Lung (tissue), 12 donors: Measurements from ENCODE around the gene TMEM131. TPM values are rescaled to one million over a fixed set of nuclear protein-coding genes. Genes with fewer than 3 reads are reported as not detected.
A peak's percentile ranks its signal among the peaks of the same experiment; 100 is the strongest.

Source experiments
- ATAC-seq: fragments of 200-7000 bp; cut with Tn5 transposase; one replicate; pipeline ENCODE4 v1.9.1; 2020; ENCODE audit warnings: moderate number of reproducible peaks; ENCODE audit not compliant: insufficient read depth, low FRiP score
- DNase-seq, 3 donors: peaks; one replicate each; pipeline ENCODE4 v3.0.0-alpha.2; 2013 to 2017
- H3K27ac ChIP-seq, 2 donors: one replicate each; pipeline ENCODE4 v1.5.1; 2013; ENCODE audit warnings: mild to moderate bottlenecking in 2 of 2, moderate library complexity in 2 of 2, control low read depth in 1 of 2, inconsistent platforms in 1 of 2, low read depth in 1 of 2, low read length in 1 of 2
- H3K27me3 ChIP-seq, 3 donors: one replicate each; pipeline ENCODE4 v1.5.1; 2013; ENCODE audit warnings: low read length in 2 of 3; ENCODE audit not compliant: control insufficient read depth in 3 of 3, insufficient read depth in 3 of 3
- H3K36me3 ChIP-seq, 4 donors: one replicate each; pipeline ENCODE4 v1.5.1; 2013; ENCODE audit warnings: low read length in 4 of 4, mild to moderate bottlenecking in 1 of 4, moderate library complexity in 1 of 4; ENCODE audit not compliant: control insufficient read depth in 4 of 4, insufficient read depth in 4 of 4
- H3K4me1 ChIP-seq, 5 donors: one replicate each; pipeline ENCODE4 v1.5.1; 2013; ENCODE audit warnings: low read length in 5 of 5, mild to moderate bottlenecking in 2 of 5, moderate library complexity in 1 of 5; ENCODE audit not compliant: control insufficient read depth in 5 of 5, insufficient read depth in 5 of 5
- H3K4me3 ChIP-seq: one replicate; pipeline ENCODE4 v1.5.1; 2013; ENCODE audit warnings: mild to moderate bottlenecking, control low read depth, moderate library complexity
- H3K9ac ChIP-seq, 2 donors: one replicate each; pipeline ENCODE4 v1.5.1; 2013; ENCODE audit warnings: low read length in 2 of 2, control low read depth in 1 of 2; ENCODE audit not compliant: insufficient read depth in 1 of 2
- H3K9me3 ChIP-seq, 4 donors: one replicate each; pipeline ENCODE4 v1.5.1; 2013; ENCODE audit warnings: low read length in 3 of 4, mild to moderate bottlenecking in 1 of 4, moderate library complexity in 1 of 4; ENCODE audit not compliant: control insufficient read depth in 4 of 4, insufficient read depth in 3 of 4
- CTCF ChIP-seq: IDR thresholded peaks from 2 replicates; pipeline ENCODE4 v1.5.1; 2012; ENCODE audit warnings: mild to moderate bottlenecking; ENCODE audit errors: control extremely low read depth, extremely low read depth
- WGBS, 2 donors: extraction: QIAGEN DNeasy Blood & Tissue Kit; methylation state at CpG; one replicate each; pipeline ENCODE4 v1.1.7; 2013; 5-methylcytosine and 5-hydroxymethylcytosine counted together
- polyA plus RNA-seq, 2 donors: library from polyadenylated mRNA; stranded (reverse); fragments of 200-250 nt; gene quantifications; one replicate each; pipeline ENCODE4 v1.2.1, GENCODE V29; 2013
- total RNA-seq, 2 donors: library from RNA; depleted of rRNA in 1 of 2; stranded (reverse); fragments of >200 nt in 1 of 2; gene quantifications; one replicate each; pipeline ENCODE4 v1.2.1, GENCODE V29; 2014 to 2021
- donor health status: control.
- donor health status: control.
- donor health status: Bipolar disorder and iron deficiency.
- donor health status: healthy.
- donor health status: DM: yes; HTN: yes; CAD: no.

The TMEM131 gene
- total and polyA plus RNA-seq, 4 donors = 9.3 to 54.0 (median 23.7) TPM

- TF ChIP-seq CTCF = no peak
- no peak overlapping the region for H3K4me3 ChIP-seq
- no peaks in the 10 kb centered on the region for H3K27me3 ChIP-seq
- peaks cover 0 to 9% (median 0%) of the 10 kb centered on the region in 5 donors for H3K4me1 ChIP-seq
- 84 to 87% methylated on average over 4 of the region's 4 CpGs for whole genome bisulfite sequencing, 2 donors
- ATAC-seq = no peak
- H3K36me3 ChIP-seq = peaks cover 0 to 11% (median 5%) of the 10 kb centered on the region in 4 donors
- peaks cover 0 to 2% (median 0%) of the 10 kb centered on the region in 4 donors for H3K9me3 ChIP-seq
- H3K9ac ChIP-seq = no peak overlapping the region
- H3K27ac ChIP-seq = no peak overlapping the region
- no peak for DNase-seq
Measured at GRCh38 chr2:97741686-97742085, 254.1 kb downstream of the TMEM131 start.

- peaks cover 0 to 2% (median 0%) of the 10 kb centered on the region in 4 donors for H3K9me3 ChIP-seq
- ATAC-seq (no peak), DNase-seq (no peak)
- peaks cover 0 to 9% (median 0%) of the 10 kb centered on the region in 5 donors for H3K4me1 ChIP-seq
- TF ChIP-seq CTCF = no peak
- peaks cover 0 to 11% (median 5%) of the 10 kb centered on the region in 4 donors for H3K36me3 ChIP-seq
- no peak overlapping the region for H3K9ac ChIP-seq
- WGBS, 2 donors = 91 to 98% methylated on average over 20 of the region's 20 CpGs
- H3K4me3 ChIP-seq = no peak overlapping the region
- H3K27ac ChIP-seq = no peak overlapping the region
- no peaks in the 10 kb centered on the region for H3K27me3 ChIP-seq
Measured at GRCh38 chr2:97741251-97741650, 254.5 kb downstream of the TMEM131 start.

GRCh38 chr2:97740590-97741182 is 255.1 kb downstream of the TMEM131 start:
- peak; percentile 33 for TF ChIP-seq CTCF
- Histone ChIP-seq H3K4me1 (peaks cover 0 to 9% (median 0%) of the 10 kb centered on the region in 5 donors), H3K36me3 (peaks cover 0 to 11% (median 5%) of the 10 kb centered on the region in 4 donors), H3K27ac (no peak overlapping the region), H3K27me3 (no peaks in the 10 kb centered on the region), H3K9ac (no peak overlapping the region), H3K4me3 (no peak overlapping the region), H3K9me3 (peaks cover 0 to 2% (median 0%) of the 10 kb centered on the region in 4 donors)
- WGBS, 2 donors = 27 to 32% methylated on average over 19 of the region's 19 CpGs
- ATAC-seq = no peak
- peak; percentile 36 to 46 (median 43) for DNase-seq
